ENCODE measurements around the gene OR13C3.

- no peak for TF ChIP-seq CTCF (conservative IDR thresholded peaks at IDR 0.05)
- no peak for TF ChIP-seq ZFX (IDR thresholded peaks at IDR 0.05)
Measured at GRCh38 chr9:104527109-104527508, 9.5 kb downstream of the OR13C3 start, which contains the start of gene OR13C4.

Data from C4-2B (cell line).